ENCODE measurements around the gene SLC2A10.

Gene SLC2A10

DNA sequence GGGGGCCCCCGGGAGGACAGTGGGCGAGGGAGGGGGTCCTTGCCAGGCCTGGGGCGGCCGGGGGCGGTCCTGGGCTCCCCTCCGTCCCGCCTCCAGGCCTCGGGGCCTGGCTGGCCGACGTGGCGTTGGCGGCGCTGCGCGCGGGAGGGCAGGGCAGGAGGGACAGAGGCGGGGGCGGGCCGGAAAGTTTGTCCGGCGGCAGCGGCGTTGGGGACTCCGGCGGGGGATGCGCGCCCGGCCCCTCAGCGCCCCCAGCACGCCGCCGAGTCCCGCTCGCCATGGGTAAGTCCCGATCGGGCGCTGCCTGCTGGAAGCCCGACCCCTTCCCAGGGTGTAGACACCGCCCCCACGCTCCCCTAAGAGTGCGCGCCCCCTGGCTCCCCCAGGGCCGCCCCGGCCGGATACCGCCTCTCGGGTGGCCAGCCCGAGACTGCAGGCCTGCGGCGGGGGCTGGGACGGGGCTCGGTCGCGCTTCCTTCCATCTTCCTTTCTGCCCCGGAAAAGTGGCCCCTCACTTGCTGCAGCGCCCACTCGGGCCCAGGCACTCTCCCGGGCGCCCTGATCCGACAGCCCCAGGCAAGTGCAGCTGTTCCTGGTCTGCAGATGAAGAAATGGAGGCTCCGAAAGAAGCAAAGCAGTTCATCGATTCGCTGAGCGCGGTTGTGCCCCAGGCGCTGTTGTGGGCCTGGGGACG is at the start of gene SLC2A10:
Gene SLC2A10 (plus strand): TSS at position 191 of the 694 bp plus-strand sequence. CDS start 88 bp downstream, at position 279.
- in situ Hi-C loops (cut with HindIII; ENCODE audit: low sequenced_read_pairs) = no loop called here
- TF ChIP-seq, protein P1, sequence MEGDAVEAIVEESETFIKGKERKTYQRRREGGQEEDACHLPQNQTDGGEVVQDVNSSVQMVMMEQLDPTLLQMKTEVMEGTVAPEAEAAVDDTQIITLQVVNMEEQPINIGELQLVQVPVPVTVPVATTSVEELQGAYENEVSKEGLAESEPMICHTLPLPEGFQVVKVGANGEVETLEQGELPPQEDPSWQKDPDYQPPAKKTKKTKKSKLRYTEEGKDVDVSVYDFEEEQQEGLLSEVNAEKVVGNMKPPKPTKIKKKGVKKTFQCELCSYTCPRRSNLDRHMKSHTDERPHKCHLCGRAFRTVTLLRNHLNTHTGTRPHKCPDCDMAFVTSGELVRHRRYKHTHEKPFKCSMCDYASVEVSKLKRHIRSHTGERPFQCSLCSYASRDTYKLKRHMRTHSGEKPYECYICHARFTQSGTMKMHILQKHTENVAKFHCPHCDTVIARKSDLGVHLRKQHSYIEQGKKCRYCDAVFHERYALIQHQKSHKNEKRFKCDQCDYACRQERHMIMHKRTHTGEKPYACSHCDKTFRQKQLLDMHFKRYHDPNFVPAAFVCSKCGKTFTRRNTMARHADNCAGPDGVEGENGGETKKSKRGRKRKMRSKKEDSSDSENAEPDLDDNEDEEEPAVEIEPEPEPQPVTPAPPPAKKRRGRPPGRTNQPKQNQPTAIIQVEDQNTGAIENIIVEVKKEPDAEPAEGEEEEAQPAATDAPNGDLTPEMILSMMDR (IDR thresholded peaks at IDR 0.05; ENCODE audit: low read depth, low read length, missing control alignments) = no peak
- H3K4me3 ChIP-seq (ENCODE audit: low read depth, low read length) = peak within 1 kb of the TSS; percentile 55
- no peak for DNase-seq (ENCODE audit: low read depth)

DNA sequence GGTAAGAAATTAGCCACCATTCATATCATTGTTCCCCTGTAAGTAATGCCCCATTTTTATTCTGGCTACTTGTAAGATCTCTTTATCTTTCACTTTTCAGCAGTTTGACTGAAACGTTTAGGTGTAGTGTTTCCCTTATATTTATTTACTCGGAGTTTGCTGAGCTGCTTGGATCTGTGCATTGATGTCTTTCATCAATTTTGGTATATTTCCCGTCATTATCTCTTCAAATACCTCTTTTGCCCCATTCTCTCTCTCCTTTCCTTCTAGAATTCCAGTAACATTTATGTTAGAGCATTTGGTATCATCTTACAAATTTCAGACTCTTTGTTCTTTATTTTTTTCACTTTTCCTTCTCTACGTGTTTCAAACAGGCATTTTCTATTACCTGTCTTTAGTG is 49.0 kb upstream of the SLC2A10 start:
- H3K4me3 ChIP-seq (ENCODE audit: low read depth, low read length) = no peak overlapping the region
- TF ChIP-seq, protein P1 (IDR thresholded peaks at IDR 0.05; ENCODE audit: low read depth, low read length, missing control alignments) = no peak
- DNase-seq (ENCODE audit: low read depth) = no peak
- in situ Hi-C loops (cut with HindIII; ENCODE audit: low sequenced_read_pairs) = no loop called here

DNA sequence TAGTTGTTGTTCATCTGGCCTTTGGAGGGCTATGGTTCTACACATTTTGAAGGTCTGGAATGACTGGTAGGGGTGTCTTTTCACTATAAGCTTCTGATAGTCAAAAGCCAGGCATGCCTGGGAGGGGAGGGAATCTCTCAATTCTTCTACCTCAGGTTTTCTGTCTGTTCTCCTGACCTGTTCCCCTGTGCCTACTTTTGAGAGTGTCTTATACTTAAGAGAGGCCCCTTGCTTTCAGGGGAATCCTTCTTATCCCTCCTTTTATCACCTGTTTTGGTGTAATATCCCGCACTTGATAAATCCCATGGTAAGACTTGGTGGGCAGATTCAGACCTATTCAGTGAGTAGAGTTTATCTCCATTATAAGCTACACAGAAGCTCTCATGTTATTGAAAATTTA is 47.8 kb upstream of the SLC2A10 start:
- no peak for DNase-seq (ENCODE audit: low read depth)
- in situ Hi-C loops (cut with HindIII; ENCODE audit: low sequenced_read_pairs) = no loop called here
- TF ChIP-seq, protein P1 (IDR thresholded peaks at IDR 0.05; ENCODE audit: low read depth, low read length, missing control alignments) = no peak
- no peak overlapping the region for H3K4me3 ChIP-seq (ENCODE audit: low read depth, low read length)

DNA sequence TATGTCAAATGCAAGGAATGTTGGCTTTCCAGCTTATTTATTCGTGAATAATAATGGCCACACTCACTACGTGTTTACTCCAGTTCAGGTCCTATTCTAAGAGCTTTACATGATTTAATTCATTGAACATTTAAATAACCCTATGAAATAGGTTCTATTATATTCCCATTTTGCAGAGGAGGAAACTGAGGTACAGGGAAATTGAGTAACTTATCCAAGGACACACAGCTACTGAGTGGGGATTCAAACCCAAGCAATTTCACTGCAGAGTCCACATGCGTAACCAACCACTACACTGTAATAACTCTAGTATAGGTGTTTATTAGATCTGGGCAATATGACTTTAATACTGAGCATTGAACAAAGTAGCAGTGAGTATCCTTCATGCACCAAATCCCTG is 45.9 kb upstream of the SLC2A10 start:
- H3K4me3 ChIP-seq (ENCODE audit: low read depth, low read length) = no peak overlapping the region
- in situ Hi-C loops (cut with HindIII; ENCODE audit: low sequenced_read_pairs) = no loop called here
- no peak for DNase-seq (ENCODE audit: low read depth)
- TF ChIP-seq, protein P1 (IDR thresholded peaks at IDR 0.05; ENCODE audit: low read depth, low read length, missing control alignments) = no peak

DNA sequence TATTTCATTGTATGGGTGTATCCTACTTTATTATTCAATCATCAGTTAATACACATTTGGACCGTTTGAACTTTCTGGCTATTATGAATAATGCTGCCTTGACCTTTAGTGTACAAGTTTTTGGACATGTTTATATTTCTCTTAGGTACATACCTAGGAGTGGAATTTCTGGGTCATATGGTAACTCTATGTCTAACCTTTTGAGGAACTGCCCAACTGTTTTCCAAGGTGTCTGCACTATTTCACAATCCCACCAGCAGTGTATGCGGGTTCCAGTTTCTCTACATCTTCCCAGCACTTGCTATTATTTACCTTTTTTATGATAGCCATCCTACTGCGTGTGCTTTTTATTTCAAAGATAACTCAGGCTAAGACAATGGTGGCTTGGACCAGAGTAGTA is 43.8 kb upstream of the SLC2A10 start:
- in situ Hi-C loops (cut with HindIII; ENCODE audit: low sequenced_read_pairs) = no loop called here
- TF ChIP-seq, protein P1 (IDR thresholded peaks at IDR 0.05; ENCODE audit: low read depth, low read length, missing control alignments) = no peak
- no peak for DNase-seq (ENCODE audit: low read depth)
- no peak overlapping the region for H3K4me3 ChIP-seq (ENCODE audit: low read depth, low read length)

DNA sequence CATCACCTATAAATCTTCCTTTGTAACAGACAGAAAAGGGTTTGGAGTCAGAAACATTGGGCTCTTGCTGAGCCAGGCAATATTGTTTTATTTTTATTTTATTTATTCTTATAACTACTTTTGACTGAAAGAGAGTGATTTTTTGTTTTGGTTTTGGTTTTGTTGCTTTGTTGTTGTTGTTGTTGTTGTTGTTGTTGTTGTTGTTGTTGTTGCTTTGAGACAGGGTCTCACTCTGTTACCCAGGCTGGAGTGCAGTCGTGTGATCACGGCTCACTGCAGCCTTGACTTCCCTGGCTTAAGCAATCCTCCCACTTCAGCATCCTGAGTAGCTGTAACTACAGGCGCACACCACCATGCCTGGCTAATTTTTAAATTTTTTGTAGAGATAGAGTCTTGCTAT is 43.1 kb upstream of the SLC2A10 start:
- no peak for DNase-seq (ENCODE audit: low read depth)
- in situ Hi-C loops (cut with HindIII; ENCODE audit: low sequenced_read_pairs) = no loop called here
- TF ChIP-seq, protein P1 (IDR thresholded peaks at IDR 0.05; ENCODE audit: low read depth, low read length, missing control alignments) = no peak
- no peak overlapping the region for H3K4me3 ChIP-seq (ENCODE audit: low read depth, low read length)

Measured in astrocyte of the cerebellum (primary cell).